ENCODE measurements around the gene ZCCHC9. TPM values are rescaled to one million over a fixed set of nuclear protein-coding genes. Genes with fewer than 3 reads are reported as not detected.
"Not testable (repeated sequence)": the region's sequence is repeated elsewhere in the genome, so short reads cannot be mapped to it uniquely, and the experiment has no call there.

Gene ZCCHC9
- polyA plus RNA-seq, 1 of the 3 experiments (the other 2 are of a cell fraction), result 13.2 TPM

- TF ChIP-seq REST (IDR thresholded peaks at IDR 0.05; ENCODE audit: low read depth, low read length) (no peak), NRF1 (IDR thresholded peaks at IDR 0.05; ENCODE audit: low read depth, low read length) (no peak), RFX5 (IDR thresholded peaks at IDR 0.05; ENCODE audit: low read length) (no peak), PBX3 (IDR thresholded peaks at IDR 0.05) (no peak), ELF1 (IDR thresholded peaks at IDR 0.05) (no peak), GATA2 (CRISPR knock-in tag; IDR thresholded peaks at IDR 0.05) (peak; percentile 43; the same call in 1 of the 2 replicates), YY1 (IDR thresholded peaks at IDR 0.05; ENCODE audit: low read depth) (no peak), CHD2 (IDR thresholded peaks at IDR 0.05; ENCODE audit: low read length, partially characterized antibody) (peak; percentile 14), EP300 (IDR thresholded peaks at IDR 0.05; ENCODE audit: borderline replicate concordance in 1 of 2, low read depth in 1 of 2, low read length in 1 of 2) (peak in 1 of 2 experiments; percentile 42; a peak in 1 of 4 replicates)
These were observed 44.6 kb upstream of the ZCCHC9 start (continued) for GRCh38 chr5:81256766-81257165.

- H3K27ac ChIP-seq (ENCODE audit: low read depth in 2 of 2, low read length in 1 of 2); DNase-seq; H3K27me3 ChIP-seq (ENCODE audit: insufficient read depth); H4K20me1 ChIP-seq (ENCODE audit: insufficient read depth); POLR2A ChIA-PET; H3K4me3 ChIP-seq (ENCODE audit: low read depth in 2 of 2, low read length in 1 of 2); H3K79me2 ChIP-seq (ENCODE audit: insufficient read depth); CTCF ChIA-PET; H2AFZ ChIP-seq (ENCODE audit: low read depth); H3K4me1 ChIP-seq (ENCODE audit: control insufficient read depth in 1 of 2, insufficient read depth in 2 of 2, low read depth in 1 of 2, low read length in 1 of 2); H3K9ac ChIP-seq; H3K9me3 ChIP-seq; H3F3A ChIP-seq (replicated peaks; ENCODE audit: insufficient read depth); H3K36me3 ChIP-seq (replicated peaks in 1 of 2; ENCODE audit: control insufficient read depth in 1 of 2, insufficient read depth in 2 of 2, low read length in 1 of 2); H3K4me2 ChIP-seq; H3K9me2 ChIP-seq: not testable (repeated sequence)
- 95% methylated on average over 1 of the region's 1 CpG for WGBS (ENCODE audit: low lambda C conversion rate)
These were observed 38.6 kb upstream of the ZCCHC9 start for GRCh38 chr5:81262796-81263195.

GRCh38 chr5:81265101-81265500 is 36.3 kb upstream of the ZCCHC9 start:
- Histone ChIP-seq H2AFZ (ENCODE audit: low read depth) (no peak overlapping the region), H3K79me2 (ENCODE audit: insufficient read depth) (no peaks in the 10 kb centered on the region), H3K27me3 (ENCODE audit: insufficient read depth) (no peaks in the 10 kb centered on the region), H3K9me2 (no peaks in the 10 kb centered on the region), H3K9me3 (no peaks in the 10 kb centered on the region), H3K9ac (no peak overlapping the region), H3F3A (replicated peaks; ENCODE audit: insufficient read depth) (peaks cover 13% of the 10 kb centered on the region), H3K4me2 (no peak overlapping the region), H4K20me1 (ENCODE audit: insufficient read depth) (no peaks in the 10 kb centered on the region), H3K4me3 (ENCODE audit: low read depth in 2 of 2, low read length in 1 of 2) (no peak overlapping the region), H3K36me3 (replicated peaks in 1 of 2; ENCODE audit: control insufficient read depth in 1 of 2, insufficient read depth in 2 of 2, low read length in 1 of 2) (peaks cover 0 to 4% of the 10 kb centered on the region in 2 experiments), H3K27ac (ENCODE audit: low read depth in 2 of 2, low read length in 1 of 2) (no peak overlapping the region), H3K4me1 (ENCODE audit: control insufficient read depth in 1 of 2, insufficient read depth in 2 of 2, low read depth in 1 of 2, low read length in 1 of 2) (peaks cover 4 to 8% of the 10 kb centered on the region in 2 experiments; a peak in 3 of 4 replicates)
- DNase-seq, result no peak
- POLR2A ChIA-PET, result no interaction called here
- CTCF ChIA-PET, result interaction anchor here (1.0 kb wide), 1 partner anchor 13 kb away, joined by 3 read pairs; no protein-coding TSS in a partner anchor
- TF ChIP-seq CTCF (IDR thresholded peaks at IDR 0.05) (no peak), EP300 (IDR thresholded peaks at IDR 0.05; ENCODE audit: borderline replicate concordance in 1 of 2, low read depth in 1 of 2, low read length in 1 of 2) (no peak), EZH2phosphoT487 (IDR thresholded peaks at IDR 0.05; ENCODE audit: borderline replicate concordance, low read depth) (no peak), NRF1 (IDR thresholded peaks at IDR 0.05; ENCODE audit: low read depth, low read length) (no peak), REST (IDR thresholded peaks at IDR 0.05; ENCODE audit: low read depth, low read length) (no peak), NFIC (IDR thresholded peaks at IDR 0.05; ENCODE audit: borderline replicate concordance) (no peak)
